Psoas muscle (tissue), 8 donors: ENCODE measurements around the gene CTRB2. TPM values are rescaled to one million over a fixed set of nuclear protein-coding genes. Genes with fewer than 3 reads are reported as not detected.

ENCODE experiments used
- ATAC-seq, 4 donors: fragments of 200-7000 bp; cut with Tn5 transposase; one replicate each; pipeline ENCODE4 v1.9.1; 2020; ENCODE audit warnings: moderate library complexity in 3 of 4, mild to moderate bottlenecking in 2 of 4
- DNase-seq, 2 donors: peaks; one replicate each; pipeline ENCODE4 v3.0.0-alpha.2; 2020
- H3K27ac ChIP-seq: fragments of 200-600 bp; one replicate; pipeline ENCODE4 v1.8.0; 2022
- H3K27me3 ChIP-seq, 3 donors: fragments of 200-600 bp in 1 of 3; one replicate each; pipeline versions ENCODE4 v1.6.1 to v1.8.0; 2013 to 2022; ENCODE audit warnings: low read length in 2 of 3, mild to moderate bottlenecking in 2 of 3, moderate library complexity in 1 of 3; ENCODE audit not compliant: insufficient read depth in 3 of 3
- H3K36me3 ChIP-seq, 2 donors: fragments of 200-600 bp in 1 of 2; one replicate each; pipeline versions ENCODE4 v1.6.1 to v1.8.0; 2013 to 2022; ENCODE audit warnings: low read depth in 1 of 2, mild to moderate bottlenecking in 1 of 2, moderate library complexity in 1 of 2; ENCODE audit not compliant: insufficient read depth in 1 of 2
- H3K4me1 ChIP-seq: fragments of 200-600 bp; one replicate; pipeline ENCODE4 v1.8.0; 2022
- H3K4me3 ChIP-seq: fragments of 200-600 bp; one replicate; pipeline ENCODE4 v1.8.0; 2022; ENCODE audit warnings: mild to moderate bottlenecking
- H3K9me3 ChIP-seq: fragments of 200-600 bp; one replicate; pipeline ENCODE4 v1.8.0; 2022
- CTCF ChIP-seq: fragments of 200-600 bp; IDR thresholded peaks from one replicate; pipeline ENCODE4 v1.8.0; 2022; ENCODE audit warnings: antibody characterized with exemption
- WGBS, 3 donors: extraction: QIAGEN DNeasy Blood & Tissue Kit; methylation state at CpG; one replicate each; pipeline versions ENCODE4 v1.1.6 to v1.1.7; 2013; 5-methylcytosine and 5-hydroxymethylcytosine counted together
- intact Hi-C, 2 donors: fragments of 100-400 bp; cut with DNase I; formaldehyde crosslinking; loops; one replicate each; pipeline versions ENCODE4 v1.11.0 to v1.14.2; 2022
- polyA plus RNA-seq, 3 donors: library from polyadenylated mRNA; stranded (reverse); fragments of 200-250 nt; gene quantifications; one replicate each; pipeline ENCODE4 v1.2.3, GENCODE V29; 2013
- total RNA-seq, 4 donors: library from RNA; stranded (reverse); fragmentation: NEBNext Ultra II Directional in 2 of 4; extraction: Animal tissue kit (Norgen Biotek cat#: 25700) in 2 of 4; gene quantifications; one replicate each; pipeline versions ENCODE4 v1.2.1 to v1.2.4, GENCODE V29; 2021 to 2023
- donor health status: healthy with polysubstance abuse.
- donor health status: DM: no; HTN: no; CAD: no; lungs with moderate emphysema.
- donor health status: Bipolar disorder and iron deficiency.
- donor health status: healthy.
- donor health status: DM: yes; HTN: yes; CAD: no.
- donor health status: DM: no; HTN: no; CAD: no.
- donor health status: DM: no; HTN: no; CAD: no.
- donor health status: DM: yes; HTN: yes; CAD: no.

Gene CTRB2
- total and polyA plus RNA-seq, 7 donors: 0.14 to 2.4 (median 1.1) TPM; not detected in 3

GRCh38 chr16:75235721-75236193 lies 28.8 kb upstream of the CTRB2 start:
- H3K27me3 ChIP-seq: no peaks in the 10 kb centered on the region
- intact Hi-C loops: loop anchor here (2.0 to 5.0 kb wide), 3 partner anchors 15 to 152 kb away; partner anchors contain the start of gene BCAR1 (in 1 of the 2)
- H3K36me3 ChIP-seq: peaks cover 3 to 70% of the 10 kb centered on the region in 2 donors
- no peak for ATAC-seq
- DNase-seq: peak in 1 of 2 donors; percentile 57
- H3K4me1 ChIP-seq: peaks cover 52% of the 10 kb centered on the region
- no peak overlapping the region for H3K4me3 ChIP-seq
- no peak for TF ChIP-seq CTCF
- peak overlapping the region; percentile 16 for H3K27ac ChIP-seq
- 91% methylated on average over 34 of the region's 34 CpGs for WGBS, 3 donors
- no peaks in the 10 kb centered on the region for H3K9me3 ChIP-seq

GRCh38 chr16:75234856-75235696 lies 28.1 kb upstream of the CTRB2 start:
- Histone ChIP-seq H3K9me3 (no peaks in the 10 kb centered on the region), H3K27ac (peak overlapping the region; percentile 74), H3K4me1 (peaks cover 45% of the 10 kb centered on the region), H3K36me3 (peaks cover 3 to 70% of the 10 kb centered on the region in 2 donors), H3K27me3 (no peaks in the 10 kb centered on the region), H3K4me3 (no peak overlapping the region)
- 67 to 76% (median 68%) methylated on average over 41 to 48 of the region's 48 CpGs for WGBS, 3 donors
- DNase-seq: peak in 1 of 2 donors; percentile 61
- intact Hi-C loops: loop anchor here (2.0 to 5.0 kb wide), 4 partner anchors 16 to 152 kb away; partner anchors contain the start of gene BCAR1 (in 1 of the 2)
- ATAC-seq: no peak
- TF ChIP-seq CTCF: no peak

- intact Hi-C loops: loop anchor here in 1 of 2 donors (2.0 to 5.0 kb wide), 2 partner anchors 84 to 151 kb away; no protein-coding TSS in a partner anchor
- Histone ChIP-seq H3K36me3 (peaks cover 3 to 82% of the 10 kb centered on the region in 2 donors), H3K4me1 (peaks cover 30% of the 10 kb centered on the region), H3K4me3 (no peak overlapping the region), H3K27me3 (no peaks in the 10 kb centered on the region), H3K9me3 (no peaks in the 10 kb centered on the region), H3K27ac (peak overlapping the region; percentile 41)
- no peak for DNase-seq
- 42 to 46% (median 45%) methylated on average over 7 of the region's 7 CpGs for WGBS, 3 donors
- TF ChIP-seq CTCF: no peak
- ATAC-seq: no peak
Observed at GRCh38 chr16:75233611-75233938, 26.6 kb upstream of the CTRB2 start.

- no peaks in the 10 kb centered on the region for H3K9me3 ChIP-seq
- intact Hi-C loops: loop anchor here in 1 of 2 donors (5.0 kb wide), 1 partner anchor 86 kb away; no protein-coding TSS in a partner anchor
- H3K27ac ChIP-seq: no peak overlapping the region
- ATAC-seq: no peak
- no peaks in the 10 kb centered on the region for H3K27me3 ChIP-seq
- no peak for DNase-seq
- H3K4me3 ChIP-seq: no peak overlapping the region
- peaks cover 3 to 84% of the 10 kb centered on the region in 2 donors for H3K36me3 ChIP-seq
- H3K4me1 ChIP-seq: peaks cover 15% of the 10 kb centered on the region
- no peak for TF ChIP-seq CTCF
- 90 to 93% (median 92%) methylated on average over 10 to 11 of the region's 11 CpGs for WGBS, 3 donors
Observed at GRCh38 chr16:75231570-75231969, 24.6 kb upstream of the CTRB2 start.
